Stimulated activated naive CD4-positive, alpha-beta T cell (primary cell): ENCODE measurements around the gene TESMIN.

Experiments
- DNase-seq, 6 experiments: peaks; one replicate each; lab custom pipeline; 2025; lab: John Stamatoyannopoulos, UW

Gene TESMIN

GRCh38 chr11:68660066-68660810 is 91.1 kb downstream of the TESMIN start:
- DNase-seq, result no peak

- DNase-seq, result no peak
Observed at GRCh38 chr11:68659158-68659921, 92.0 kb downstream of the TESMIN start.

GRCh38 chr11:68658661-68659060 is 92.7 kb downstream of the TESMIN start:
- no peak for DNase-seq

- DNase-seq, result no peak
Observed at GRCh38 chr11:68658097-68658496, 93.2 kb downstream of the TESMIN start.
